Measurements from ENCODE around the gene GLB1L.
A peak's percentile ranks its signal among the peaks of the same experiment; 100 is the strongest.
"Not testable (repeated sequence)": the region's sequence is repeated elsewhere in the genome, so short reads cannot be mapped to it uniquely, and the experiment has no call there.

Gene GLB1L

GRCh38 chr2:219245148-219245898 is at the start of gene GLB1L, which contains the start of gene STK16:
GLB1L (minus strand) TSS chr2:219245444; CDS start chr2:219243573, 1,871 bp downstream.
STK16 (plus strand) TSS chr2:219245479; CDS start chr2:219246000, 521 bp downstream.
- peak; percentile 93 for DNase-seq

DNA sequence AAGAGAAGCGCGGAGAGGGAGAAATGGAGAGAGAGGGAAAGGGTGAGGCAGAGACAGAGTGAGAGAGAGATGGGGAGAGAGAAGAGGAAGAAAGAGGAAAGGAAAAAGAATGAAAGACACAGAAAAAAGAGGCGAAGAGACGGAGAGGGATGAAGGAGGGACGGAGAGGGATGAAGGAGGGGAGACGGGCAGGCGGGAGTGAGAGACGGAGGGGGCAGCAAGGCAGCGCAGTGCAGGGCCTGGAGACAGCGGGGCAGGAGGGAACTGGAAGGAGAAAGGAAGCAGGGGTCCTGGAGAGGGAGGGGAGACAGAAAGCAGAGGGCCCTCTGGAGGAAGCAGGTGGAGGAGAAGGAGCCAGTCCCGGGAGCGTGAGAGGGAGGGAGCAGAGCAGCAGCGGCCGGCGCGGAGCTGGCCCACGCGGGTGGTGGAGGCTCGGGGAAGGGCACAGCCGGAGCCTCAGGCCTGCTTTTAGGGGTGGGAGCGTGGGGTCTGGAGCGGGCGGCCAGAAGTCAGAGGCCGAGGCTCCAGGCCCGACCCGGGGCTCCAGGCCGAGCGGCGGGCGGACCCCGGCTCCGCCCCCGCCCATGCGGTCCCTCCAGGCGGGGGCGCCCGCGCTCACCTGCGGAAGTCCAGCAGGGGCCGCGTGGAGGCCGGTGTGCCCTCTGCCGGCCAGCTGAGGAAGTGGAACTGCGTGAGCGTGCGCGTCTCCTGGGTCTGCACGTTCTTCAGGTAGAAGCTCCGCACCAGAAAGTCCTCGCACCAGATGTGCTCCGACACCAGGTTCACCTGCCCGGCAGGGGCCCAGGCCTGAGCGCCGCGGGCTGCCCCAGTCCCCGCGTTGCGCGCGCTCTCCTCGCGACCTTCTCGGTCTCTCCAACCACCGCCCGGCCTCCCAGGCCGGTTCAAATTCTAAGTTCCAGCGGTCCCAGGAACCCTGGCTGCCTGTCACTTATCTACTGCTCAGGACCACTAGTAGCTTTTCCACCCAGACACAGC is 49.4 kb upstream of the GLB1L start:
- DNase-seq: peak; percentile 74

DNA sequence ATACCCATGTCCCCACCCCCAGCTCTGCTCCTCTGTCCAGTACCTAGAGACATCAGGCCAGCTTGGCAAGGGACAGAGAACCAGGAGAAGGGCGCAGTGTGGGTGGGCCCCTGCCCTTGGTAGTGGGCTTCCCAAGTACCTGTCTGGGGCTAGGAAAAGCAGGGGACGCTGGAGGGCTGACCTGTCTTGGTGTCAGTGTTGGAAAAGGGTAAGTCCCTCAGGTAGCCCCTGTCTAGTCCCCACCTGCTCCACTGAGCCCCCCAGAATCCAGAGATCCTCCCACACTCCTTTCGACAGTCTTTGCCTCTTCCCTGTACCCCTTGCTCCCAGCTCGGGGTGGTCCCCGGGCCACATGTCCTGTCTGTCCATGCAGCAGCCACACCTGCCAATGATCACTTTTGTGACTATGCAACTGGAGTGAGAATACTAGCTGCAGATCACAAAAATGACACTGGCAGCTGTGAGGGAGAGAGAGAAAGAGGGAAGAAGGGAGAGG is 48.5 kb upstream of the GLB1L start:
- DNase-seq: no peak

- no peak for DNase-seq
Observed at GRCh38 chr2:219292616-219293015, 47.4 kb upstream of the GLB1L start.

GRCh38 chr2:219291910-219292490 is 46.8 kb upstream of the GLB1L start:
- no peak for DNase-seq

DNA sequence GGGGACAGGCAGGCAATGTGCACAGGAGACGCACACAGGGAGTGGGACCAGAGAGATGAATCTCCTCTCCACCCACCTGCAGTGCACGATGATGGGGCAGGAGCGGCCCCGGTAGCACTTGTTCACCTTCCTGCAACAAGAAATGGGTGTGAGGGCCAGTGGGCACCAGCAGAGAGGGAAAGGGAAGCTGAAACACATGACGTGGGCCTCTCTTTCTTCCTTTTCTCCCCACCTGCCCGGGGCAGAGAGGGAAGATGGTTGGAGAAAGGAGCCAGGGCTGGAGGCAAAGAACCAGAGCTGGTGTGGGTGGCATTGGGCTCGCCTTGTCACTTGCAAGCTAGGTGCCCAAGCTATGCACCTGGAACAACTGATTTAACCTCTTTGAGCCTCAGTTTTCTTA is 46.1 kb upstream of the GLB1L start:
- DNase-seq: no peak

- no peak for DNase-seq
Observed at GRCh38 chr2:219290381-219291171, 45.3 kb upstream of the GLB1L start.

DNA sequence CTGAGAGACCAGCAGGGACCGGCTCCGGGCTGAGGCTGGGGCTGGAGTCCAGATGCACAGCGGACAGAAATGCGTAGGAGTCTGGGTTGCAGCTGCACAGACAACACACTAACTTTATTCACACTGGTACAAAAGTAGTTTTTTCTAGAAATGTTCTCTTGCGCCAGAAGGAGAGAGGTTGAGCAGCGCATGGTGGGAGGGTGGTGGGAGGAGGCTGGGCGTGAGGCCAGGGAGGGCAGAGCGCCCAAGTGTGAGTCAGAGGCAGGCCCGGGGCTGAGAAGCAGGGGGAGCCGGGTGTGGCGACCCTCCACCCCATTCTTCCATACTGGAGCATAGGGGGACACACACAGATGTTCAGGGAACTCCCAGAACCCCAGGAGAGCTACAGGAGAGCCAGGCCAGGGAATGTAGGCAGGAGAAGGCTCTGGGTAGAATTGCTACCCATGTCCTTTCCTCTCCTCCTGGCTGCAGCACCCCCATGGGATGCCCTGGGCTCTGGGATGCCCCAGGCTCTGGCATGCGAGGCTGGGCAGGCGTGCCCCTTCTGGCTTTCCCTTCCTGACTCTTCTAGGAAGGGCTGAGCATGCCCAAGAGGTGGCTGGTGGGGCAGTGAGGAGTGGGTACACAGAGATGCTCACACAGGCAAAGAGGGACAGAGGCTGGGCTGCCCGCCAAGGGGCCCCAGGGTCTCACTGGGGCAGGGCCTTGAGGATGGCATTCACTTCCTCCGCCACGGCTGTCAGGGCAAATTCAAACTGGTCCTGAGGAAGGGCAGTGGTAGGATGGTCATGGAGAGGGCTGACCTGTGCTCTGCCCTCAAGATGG is 44.5 kb upstream of the GLB1L start:
- DNase-seq: no peak

- no peak for DNase-seq
Observed at GRCh38 chr2:219289195-219289536, 43.9 kb upstream of the GLB1L start.

GRCh38 chr2:219287580-219288265 is 42.5 kb upstream of the GLB1L start:
- no peak for DNase-seq

- not testable (repeated sequence) for DNase-seq
Observed at GRCh38 chr2:219287116-219287440, 41.8 kb upstream of the GLB1L start.

- DNase-seq: no peak
Observed at GRCh38 chr2:219286436-219287115, 41.3 kb upstream of the GLB1L start.

GRCh38 chr2:219285894-219286425 is 40.7 kb upstream of the GLB1L start:
- no peak for DNase-seq

- no peak for DNase-seq
Observed at GRCh38 chr2:219285373-219285735, 40.1 kb upstream of the GLB1L start.

DNA sequence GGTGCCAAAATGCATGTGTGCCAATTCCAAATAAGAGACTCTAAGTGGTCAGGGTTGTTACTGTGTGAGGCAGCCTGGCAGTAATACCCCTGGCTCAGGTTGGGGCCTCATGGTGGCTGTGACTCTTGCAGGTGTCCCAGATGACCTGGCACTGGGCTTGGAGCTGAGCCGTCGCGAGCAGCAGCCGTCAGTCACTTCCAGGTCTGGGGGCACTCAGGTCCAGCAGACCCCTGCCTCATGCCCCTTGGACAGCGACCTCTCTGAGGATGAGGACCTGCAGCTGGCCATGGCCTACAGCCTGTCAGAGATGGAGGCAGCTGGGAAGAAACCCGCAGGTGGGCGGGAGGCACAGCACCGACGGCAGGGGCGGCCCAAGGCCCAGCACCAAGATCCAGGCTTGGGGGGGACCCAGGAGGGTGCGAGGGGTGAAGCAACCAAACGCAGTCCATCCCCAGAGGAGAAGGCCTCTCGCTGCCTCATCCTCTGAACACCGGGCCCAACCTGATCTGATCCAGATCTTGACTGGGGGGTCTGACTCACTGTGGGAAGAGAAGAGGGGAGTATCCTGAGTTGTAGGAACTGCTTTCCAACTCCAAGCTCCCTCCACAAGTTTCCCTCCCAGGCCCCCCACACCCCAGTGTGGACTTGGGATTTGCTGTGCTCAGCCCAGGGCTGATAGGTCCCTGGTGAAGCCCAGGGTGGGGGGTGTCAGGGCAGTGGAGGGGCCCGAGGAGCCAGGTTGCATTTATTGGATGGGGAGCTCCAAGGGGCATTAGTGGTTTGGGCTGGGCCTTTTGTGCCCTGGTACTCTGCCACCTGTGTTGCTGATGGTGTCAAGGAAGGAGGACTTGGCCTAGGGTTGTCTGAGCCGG is 39.5 kb upstream of the GLB1L start:
- DNase-seq: no peak

DNA sequence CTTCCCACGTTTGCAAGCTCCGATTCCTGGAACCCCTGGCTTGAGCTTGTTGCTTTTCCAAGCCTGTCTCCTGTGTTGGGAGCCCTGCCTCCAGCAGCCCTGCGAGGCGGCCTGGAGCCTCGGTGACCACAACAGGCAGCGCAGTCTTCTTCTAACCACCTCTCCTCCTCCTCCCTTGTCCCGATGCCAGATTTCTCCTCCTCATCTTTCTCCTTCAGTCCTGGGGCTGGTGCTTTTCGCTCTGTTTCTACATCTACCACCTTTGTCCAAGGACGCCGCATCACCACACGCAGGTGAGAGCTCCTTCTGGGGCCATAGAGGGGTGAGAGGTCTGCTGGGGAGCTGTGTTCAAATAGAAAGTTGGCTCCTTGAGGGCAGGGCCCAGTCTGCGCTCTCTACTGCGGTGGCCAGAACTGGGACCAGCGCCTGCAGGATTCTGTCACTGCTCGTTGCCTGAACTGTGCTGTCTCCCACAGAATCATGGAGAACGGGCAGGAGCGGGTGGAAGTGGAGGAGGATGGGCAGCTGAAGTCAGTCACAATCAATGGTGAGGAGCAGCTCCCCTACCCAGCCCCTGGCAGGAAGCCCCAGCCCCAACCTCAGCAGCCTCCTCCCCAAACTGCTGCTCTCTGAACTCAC is 37.8 kb upstream of the GLB1L start:
- DNase-seq: no peak

DNA sequence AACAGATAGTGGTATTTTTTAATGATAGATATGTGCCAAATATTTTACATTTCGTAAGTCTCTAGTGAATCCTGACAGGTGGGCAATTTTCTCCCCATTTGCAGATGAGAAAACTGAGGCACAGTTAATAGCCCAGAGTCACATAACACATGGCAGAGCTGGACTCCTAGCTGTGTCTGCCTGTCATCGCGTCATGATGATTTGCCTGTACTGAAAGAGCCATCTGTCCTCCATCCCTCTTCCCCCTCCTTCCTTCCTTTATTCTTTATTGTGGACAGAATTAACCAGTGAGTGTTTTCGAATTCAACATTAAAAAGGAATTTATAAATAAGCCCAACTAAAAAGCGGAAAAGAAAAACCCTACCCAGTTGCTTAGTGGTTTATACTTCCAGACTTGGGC is 37.1 kb upstream of the GLB1L start:
- no peak for DNase-seq

DNA sequence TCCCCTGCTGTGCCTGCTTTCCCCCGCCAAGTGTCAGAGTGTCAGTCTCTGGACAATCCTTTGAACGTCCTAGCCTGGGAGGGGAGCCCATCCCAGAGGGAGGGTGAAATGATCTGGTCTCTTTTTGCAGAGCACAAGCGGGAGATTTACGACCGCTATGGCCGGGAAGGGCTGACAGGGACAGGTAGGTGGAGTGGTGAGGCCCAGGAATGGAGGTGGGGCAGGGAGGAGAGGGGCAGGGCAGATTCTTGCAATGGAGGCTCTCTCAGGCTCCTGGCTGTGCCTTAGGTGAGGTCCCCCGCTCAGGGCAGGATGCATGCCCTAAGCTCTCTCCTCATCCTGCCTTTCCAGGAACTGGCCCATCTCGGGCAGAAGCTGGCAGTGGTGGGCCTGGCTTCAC is 36.3 kb upstream of the GLB1L start:
- DNase-seq: no peak

- DNase-seq: no peak
Observed at GRCh38 chr2:219280651-219281050, 35.4 kb upstream of the GLB1L start.

All from inflammatory macrophage treated with lipopolysaccharide for 4 hours (primary cell).